K562 (cell line): ENCODE results near the gene TRPC3. TPM values are rescaled to one million over a fixed set of nuclear protein-coding genes. Genes with fewer than 3 reads are reported as not detected.

Experiments used
- BRCA1 ChIP-seq, 2 experiments: fragments of 450-650 bp in 1 of 2; sonication (generic) in 1 of 2; formaldehyde crosslinking in 1 of 2; IDR thresholded peaks; 2 replicates each; pipeline versions ENCODE4 v1.5.0 to v1.6.1; 2017 to 2020; ENCODE audit warnings: mild to moderate bottlenecking in 1 of 2, missing genetic modification reagents in 1 of 2
- CC2D1A ChIP-seq: fragments of 450-650 bp; IDR thresholded peaks from 2 replicates; pipeline ENCODE4 v1.6.1; 2017; ENCODE audit warnings: mild to moderate bottlenecking
- CREM ChIP-seq: IDR thresholded peaks from 2 replicates; pipeline ENCODE4 v1.6.1; 2014; ENCODE audit warnings: antibody characterized with exemption, low read depth
- DPF2 ChIP-seq: fragments of 450-650 bp; IDR thresholded peaks from 2 replicates; pipeline ENCODE4 v1.6.1; 2016
- FOXM1 ChIP-seq, 2 experiments: fragments of 450-650 bp in 1 of 2; sonication (generic) in 1 of 2; formaldehyde crosslinking in 1 of 2; IDR thresholded peaks; 2 replicates each; pipeline versions ENCODE4 v1.6.1 to v1.9.0; 2017 to 2022; ENCODE audit warnings: low read depth in 2 of 2, mild to moderate bottlenecking in 2 of 2, missing genetic modification reagents in 1 of 2, moderate library complexity in 1 of 2
- GTF2E2 ChIP-seq: fragments of 200-800 bp; sonication (Bioruptor generic); IDR thresholded peaks from 2 replicates; pipeline ENCODE4 v1.6.1; 2016; ENCODE audit warnings: missing genetic modification characterization, missing compliant biosample characterization
- HDAC1 ChIP-seq, 2 experiments: fragments of 450-650 bp; IDR thresholded peaks; 2 replicates each; pipeline ENCODE4 v1.6.1; 2016 to 2017; ENCODE audit warnings: inconsistent platforms in 1 of 2, mild to moderate bottlenecking in 1 of 2, moderate library complexity in 1 of 2
- HMBOX1 ChIP-seq: sonication (generic); IDR thresholded peaks from 2 replicates; pipeline ENCODE4 v1.6.1; 2016
- MAZ ChIP-seq, 2 experiments: fragments of 450-650 bp in 1 of 2; sonication (generic) in 1 of 2; formaldehyde crosslinking; IDR thresholded peaks in 1 of 2; conservative IDR thresholded peaks in 1 of 2; 2 replicates each; pipeline versions ENCODE4 v1.4.0 to v1.5.0; 2020; ENCODE audit warnings: mild to moderate bottlenecking in 1 of 2, missing genetic modification reagents in 1 of 2
- MBD2 ChIP-seq: sonication (generic); IDR thresholded peaks from 2 replicates; pipeline ENCODE4 v1.6.1; 2016; ENCODE audit warnings: low read depth, borderline replicate concordance
- NCOA4 ChIP-seq: fragments of 450-650 bp; IDR thresholded peaks from 2 replicates; pipeline ENCODE4 v1.6.1; 2018; ENCODE audit warnings: mild to moderate bottlenecking; ENCODE audit not compliant: partially characterized antibody
- NR2C1 ChIP-seq, 2 experiments: fragments of 450-650 bp; IDR thresholded peaks; 2 replicates each; pipeline ENCODE4 v1.6.1; 2017; ENCODE audit warnings: mild to moderate bottlenecking in 2 of 2, antibody characterized with exemption in 1 of 2, inconsistent platforms in 1 of 2, missing compliant biosample characterization in 1 of 2, missing genetic modification characterization in 1 of 2
- TEAD1 ChIP-seq, 2 experiments: fragments of 450-650 bp in 1 of 2; sonication (generic) in 1 of 2; formaldehyde crosslinking; IDR thresholded peaks; 2 replicates each; pipeline versions ENCODE4 v1.4.0 to v1.8.0; 2020 to 2022; ENCODE audit warnings: mild to moderate bottlenecking in 2 of 2, missing genetic modification reagents in 1 of 2
- TRIM24 ChIP-seq, 2 experiments: fragments of 450-650 bp; IDR thresholded peaks; 2 replicates each; pipeline ENCODE4 v1.6.1; 2016
- ZNF140 ChIP-seq: fragments of 250-450 bp; sonication (Bioruptor Pico); IDR thresholded peaks from 2 replicates; pipeline ENCODE4 v1.8.0; 2021; ENCODE audit warnings: moderate library complexity, mild to moderate bottlenecking, inconsistent platforms
- ZNF586 ChIP-seq: fragments of 450-650 bp; formaldehyde crosslinking; conservative IDR thresholded peaks from 2 replicates; pipeline ENCODE4 v1.4.0; 2020; ENCODE audit warnings: mild to moderate bottlenecking, moderate library complexity
- polyA plus RNA-seq, 8 experiments: library from polyadenylated mRNA; depleted of rRNA in 4 of 8; stranded (reverse) in 5 of 8; unstranded in 3 of 8; fragments of >200 nt; fragmentation: Nextera tagmentation in 2 of 8; fragmentation: Illumina TruSeq in 1 of 8; extraction: Ambion mirVana in 2 of 8; extraction: Trizol in 1 of 8; gene quantifications; 2 replicates each; pipeline versions ENCODE4 v1.2.1 to v1.2.3, GENCODE V29; 2011 to 2014; ENCODE audit warnings: inconsistent platforms in 1 of 8, missing spikeins in 1 of 8
- total RNA-seq, 7 experiments: library from RNA; depleted of rRNA in 6 of 7; stranded (reverse); fragments of >200 nt in 6 of 7; fragmentation: Illumina TruSeq in 2 of 7; extraction: Trizol in 2 of 7; gene quantifications; 2 replicates each; pipeline versions ENCODE4 v1.2.1 to v1.2.3, GENCODE V29; 2011 to 2021; ENCODE audit warnings: low replicate concordance in 1 of 7
- TF ChIP-seq, protein P1 (sequence below), 2 experiments: fragments of 150-350 bp in 1 of 2; IDR thresholded peaks; 2 replicates each; pipeline ENCODE4 v1.6.1; 2012 to 2016; ENCODE audit warnings: low read depth in 2 of 2, low read length in 2 of 2, mild to moderate bottlenecking in 1 of 2, moderate library complexity in 1 of 2
- TF ChIP-seq, protein P2 (sequence below): fragments of 450-650 bp; IDR thresholded peaks from 2 replicates; pipeline ENCODE4 v1.6.1; 2016; ENCODE audit warnings: low read depth, mild to moderate bottlenecking, moderate library complexity

TRPC3 gene
- total and polyA plus RNA-seq, 9 of the 15 experiments (the other 6 are each of a cell fraction or from before 2014, with no cell fraction given): 0.01 to 0.27 (median 0.11) TPM

DNA sequence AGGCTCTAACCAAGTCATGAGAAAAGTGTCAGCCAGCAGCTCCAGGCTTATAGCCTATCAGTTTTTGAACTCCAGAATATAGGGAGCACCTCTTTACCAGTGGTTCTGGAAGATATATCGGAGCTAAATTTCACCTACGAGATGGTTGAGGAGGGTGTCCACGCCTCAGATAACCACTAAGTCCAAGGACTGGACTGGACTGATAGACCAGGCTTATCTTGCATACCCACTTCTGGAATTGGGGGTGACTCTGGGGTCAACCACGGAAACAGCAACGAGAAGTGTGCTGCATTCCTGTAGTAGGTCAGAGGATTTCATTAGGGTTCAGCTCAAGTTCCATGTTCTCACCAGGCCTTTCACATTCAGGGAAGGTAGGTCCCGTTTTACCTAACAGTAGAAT lies 38.6 kb upstream of the TRPC3 start (continued):
- TF ChIP-seq TRIM24 (IDR thresholded peaks at IDR 0.05) (peak; percentile 84 to 89; a peak in 3 of 4 replicates), FOXM1 (IDR thresholded peaks at IDR 0.05; ENCODE audit: low read depth) (peak; percentile 46; the same call in 1 of the 2 replicates), FOXM1 (CRISPR knock-in tag; IDR thresholded peaks at IDR 0.05; ENCODE audit: low read depth) (no peak), MBD2 (peak; percentile 31; the same call in 1 of the 2 replicates), ZNF140 (no peak), DPF2 (peak; percentile 89), NR2C1 (IDR thresholded peaks at IDR 0.05) (peak; percentile 39; the same call in 1 of the 2 replicates), NR2C1 (tag; IDR thresholded peaks at IDR 0.05) (no peak), NCOA4 (no peak), HDAC1 (IDR thresholded peaks at IDR 0.05) (peak in 1 of 2 experiments; percentile 60; a peak in 1 of 4 replicates), BRCA1 (IDR thresholded peaks at IDR 0.05) (no peak), BRCA1 (CRISPR knock-in tag; IDR thresholded peaks at IDR 0.05) (no peak), ZNF586 (no peak), HMBOX1 (peak; percentile 94), CC2D1A (peak; percentile 71; the same call in 1 of the 2 replicates), GTF2E2 (tag) (no peak), MAZ (CRISPR knock-in tag; conservative IDR thresholded peaks at IDR 0.05 in 1 of 2, IDR thresholded peaks at IDR 0.05 in 1 of 2) (0 out of 4 replicates have a peak, but pooled peaks of 1 of the 2 experiments have one; percentile 15), TEAD1 (CRISPR knock-in tag; IDR thresholded peaks at IDR 0.05) (peak; percentile 63 to 76; a peak in 2 of 4 replicates), CREM (peak; percentile 63)
- TF ChIP-seq, protein P1, sequence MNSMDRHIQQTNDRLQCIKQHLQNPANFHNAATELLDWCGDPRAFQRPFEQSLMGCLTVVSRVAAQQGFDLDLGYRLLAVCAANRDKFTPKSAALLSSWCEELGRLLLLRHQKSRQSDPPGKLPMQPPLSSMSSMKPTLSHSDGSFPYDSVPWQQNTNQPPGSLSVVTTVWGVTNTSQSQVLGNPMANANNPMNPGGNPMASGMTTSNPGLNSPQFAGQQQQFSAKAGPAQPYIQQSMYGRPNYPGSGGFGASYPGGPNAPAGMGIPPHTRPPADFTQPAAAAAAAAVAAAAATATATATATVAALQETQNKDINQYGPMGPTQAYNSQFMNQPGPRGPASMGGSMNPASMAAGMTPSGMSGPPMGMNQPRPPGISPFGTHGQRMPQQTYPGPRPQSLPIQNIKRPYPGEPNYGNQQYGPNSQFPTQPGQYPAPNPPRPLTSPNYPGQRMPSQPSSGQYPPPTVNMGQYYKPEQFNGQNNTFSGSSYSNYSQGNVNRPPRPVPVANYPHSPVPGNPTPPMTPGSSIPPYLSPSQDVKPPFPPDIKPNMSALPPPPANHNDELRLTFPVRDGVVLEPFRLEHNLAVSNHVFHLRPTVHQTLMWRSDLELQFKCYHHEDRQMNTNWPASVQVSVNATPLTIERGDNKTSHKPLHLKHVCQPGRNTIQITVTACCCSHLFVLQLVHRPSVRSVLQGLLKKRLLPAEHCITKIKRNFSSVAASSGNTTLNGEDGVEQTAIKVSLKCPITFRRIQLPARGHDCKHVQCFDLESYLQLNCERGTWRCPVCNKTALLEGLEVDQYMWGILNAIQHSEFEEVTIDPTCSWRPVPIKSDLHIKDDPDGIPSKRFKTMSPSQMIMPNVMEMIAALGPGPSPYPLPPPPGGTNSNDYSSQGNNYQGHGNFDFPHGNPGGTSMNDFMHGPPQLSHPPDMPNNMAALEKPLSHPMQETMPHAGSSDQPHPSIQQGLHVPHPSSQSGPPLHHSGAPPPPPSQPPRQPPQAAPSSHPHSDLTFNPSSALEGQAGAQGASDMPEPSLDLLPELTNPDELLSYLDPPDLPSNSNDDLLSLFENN (IDR thresholded peaks at IDR 0.05; ENCODE audit: low read depth in 2 of 2, low read length in 2 of 2): 0 out of 4 replicates have a peak, but pooled peaks of 1 of the 2 experiments have one; percentile 38
- TF ChIP-seq, protein P2, sequence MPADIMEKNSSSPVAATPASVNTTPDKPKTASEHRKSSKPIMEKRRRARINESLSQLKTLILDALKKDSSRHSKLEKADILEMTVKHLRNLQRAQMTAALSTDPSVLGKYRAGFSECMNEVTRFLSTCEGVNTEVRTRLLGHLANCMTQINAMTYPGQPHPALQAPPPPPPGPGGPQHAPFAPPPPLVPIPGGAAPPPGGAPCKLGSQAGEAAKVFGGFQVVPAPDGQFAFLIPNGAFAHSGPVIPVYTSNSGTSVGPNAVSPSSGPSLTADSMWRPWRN: peak; percentile 59
